HG03280 (cell line): ENCODE measurements around the gene CHIT1.

Source experiments
- ATAC-seq: cut with Tn5 transposase; IDR thresholded peaks from one replicate; pipeline ENCODE4 v1.9.1; 2021; ENCODE audit warnings: mild to moderate bottlenecking, moderate library complexity; ENCODE audit not compliant: unreplicated experiment

CHIT1 gene

DNA sequence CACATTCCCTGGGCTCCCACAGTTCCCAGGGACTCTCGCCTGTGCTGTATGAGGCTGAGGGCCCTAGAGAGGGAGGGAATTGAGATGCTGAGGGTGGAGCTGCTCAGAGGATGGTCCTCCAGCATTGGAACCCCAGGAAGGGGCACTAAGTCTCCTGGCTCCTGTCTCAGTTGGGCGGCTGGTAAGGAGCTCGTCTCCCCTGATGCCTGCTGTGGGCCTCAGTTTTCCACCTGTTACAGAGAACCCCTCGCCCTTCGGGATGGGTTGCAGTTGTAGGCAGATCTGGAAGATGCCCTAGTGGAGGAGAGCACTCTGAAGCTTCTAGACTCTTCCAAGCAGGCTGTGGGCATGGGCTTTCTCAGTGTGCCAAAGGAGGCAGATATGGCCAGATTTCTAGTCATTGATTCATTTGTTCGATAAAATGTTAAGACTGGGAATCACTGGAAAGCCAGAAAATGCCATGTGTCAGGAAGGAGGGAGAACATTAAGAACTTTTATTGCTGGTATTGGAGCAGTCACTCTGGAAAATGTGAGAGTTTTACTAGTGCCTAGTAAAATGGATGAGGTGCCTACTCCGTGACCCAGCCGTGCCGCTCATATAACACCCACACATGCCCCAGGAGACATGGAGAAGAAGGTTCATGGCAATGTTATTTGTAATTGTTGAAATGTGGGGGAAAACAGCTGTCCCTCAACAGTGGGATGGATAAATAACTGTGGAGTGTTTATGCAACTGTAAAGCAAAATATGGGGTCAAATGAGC is 53.0 kb downstream of the CHIT1 start:
- ATAC-seq, result no peak

DNA sequence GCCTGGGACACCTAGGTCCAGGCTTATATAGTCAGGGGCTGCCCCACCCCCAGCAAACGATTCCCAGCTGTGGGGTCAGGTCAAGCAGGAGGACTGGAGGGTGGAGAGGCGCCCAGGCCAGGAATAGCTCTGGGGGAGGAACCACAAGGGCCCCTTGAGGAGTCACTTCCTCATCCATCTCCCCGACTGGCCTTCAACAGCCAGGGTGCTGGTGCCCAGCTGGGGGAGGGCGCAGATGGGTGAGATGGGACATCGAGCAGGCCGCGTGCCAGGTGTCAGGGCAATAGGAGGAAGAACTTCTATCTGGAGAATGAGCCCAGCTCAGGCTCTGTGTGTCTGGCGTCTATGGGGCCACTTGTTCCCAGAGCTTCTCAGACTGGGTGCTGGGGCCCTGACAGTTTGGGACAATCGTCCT is 53.6 kb downstream of the CHIT1 start:
- no peak for ATAC-seq

DNA sequence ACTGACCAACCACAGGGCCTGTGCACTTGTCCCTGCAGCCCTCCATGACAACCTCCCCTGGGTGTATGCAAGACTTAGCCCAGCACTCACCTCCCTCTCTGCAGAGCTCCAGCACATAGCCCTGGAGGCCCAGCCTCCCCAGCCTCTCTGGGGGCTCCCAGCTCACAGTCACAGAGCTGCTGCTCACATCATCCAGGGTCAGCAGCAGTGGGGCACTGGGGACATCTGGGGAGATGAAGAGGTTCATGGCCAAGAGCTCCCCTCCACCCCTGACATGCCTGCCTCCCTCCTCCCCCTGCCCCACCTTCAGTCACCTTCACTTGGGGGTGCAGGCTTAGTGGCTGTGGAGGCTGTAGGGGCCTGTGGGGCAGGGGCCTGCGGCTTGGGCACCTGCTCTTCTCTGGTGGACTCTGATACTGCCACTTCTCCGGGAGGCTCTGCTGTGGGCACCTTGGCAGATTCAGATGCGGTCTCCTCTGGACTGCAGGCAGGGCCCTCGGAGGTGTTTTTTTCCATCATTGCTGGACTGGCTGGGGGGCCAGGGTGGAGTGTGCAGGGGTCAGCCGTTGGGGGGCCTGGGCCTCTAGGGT is 54.1 kb downstream of the CHIT1 start, which contains the start of gene MYBPH:
MYBPH (minus strand) TSS at position 590 of the 590 bp plus-strand sequence; CDS start at position 519, 71 bp downstream.
- ATAC-seq, result no peak

DNA sequence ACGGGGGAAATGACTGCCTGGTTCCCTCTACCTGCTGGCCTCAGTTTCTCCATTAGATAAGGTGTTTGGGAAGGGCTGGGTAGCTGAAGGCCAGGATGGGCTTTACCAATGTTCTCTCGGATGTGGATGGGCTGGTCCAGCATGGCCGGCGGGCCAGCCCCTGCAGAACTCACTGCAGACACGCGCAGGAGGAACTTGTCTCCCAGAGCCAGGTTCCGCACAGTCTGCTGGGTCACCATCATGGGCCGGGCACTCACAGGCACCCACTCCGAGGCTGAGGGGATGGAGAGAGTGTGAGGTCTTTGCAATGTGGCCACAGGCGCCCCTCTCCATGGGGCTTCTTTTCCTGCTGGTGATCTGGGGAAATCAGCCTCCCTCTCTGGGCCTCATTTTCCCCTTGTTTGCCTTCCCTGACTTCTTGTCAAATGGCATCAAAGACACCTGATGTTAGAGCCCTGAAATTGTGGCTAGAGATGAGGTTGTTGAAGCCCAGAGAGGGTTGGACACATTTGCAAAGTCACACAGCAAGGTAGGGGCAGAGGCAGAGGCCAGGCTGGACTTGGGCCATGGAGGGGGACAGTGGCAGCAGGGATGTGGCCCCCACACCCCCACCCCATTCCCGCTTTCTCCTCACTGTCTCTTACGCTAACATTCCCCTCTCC is 55.0 kb downstream of the CHIT1 start:
- ATAC-seq, result no peak

DNA sequence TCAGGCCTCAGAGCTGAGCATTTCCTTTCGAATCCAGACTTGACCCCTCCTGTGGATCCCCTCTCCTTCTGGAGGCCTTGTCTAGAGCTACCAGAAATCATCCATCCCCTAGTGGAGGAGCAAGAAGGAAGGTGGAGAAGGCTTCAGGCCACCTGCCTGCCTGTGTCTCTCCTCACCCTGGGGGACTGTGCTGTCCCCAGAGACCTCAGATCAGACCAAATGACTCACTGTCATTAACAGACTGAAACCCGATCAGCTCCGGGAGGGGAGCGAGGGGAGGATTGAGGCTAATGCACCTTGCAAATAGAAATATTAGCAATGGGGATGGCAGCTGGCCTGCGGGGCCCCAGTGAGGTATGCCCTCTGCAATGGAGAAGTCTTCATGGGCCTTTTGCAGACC is 55.9 kb downstream of the CHIT1 start:
- no peak for ATAC-seq

DNA sequence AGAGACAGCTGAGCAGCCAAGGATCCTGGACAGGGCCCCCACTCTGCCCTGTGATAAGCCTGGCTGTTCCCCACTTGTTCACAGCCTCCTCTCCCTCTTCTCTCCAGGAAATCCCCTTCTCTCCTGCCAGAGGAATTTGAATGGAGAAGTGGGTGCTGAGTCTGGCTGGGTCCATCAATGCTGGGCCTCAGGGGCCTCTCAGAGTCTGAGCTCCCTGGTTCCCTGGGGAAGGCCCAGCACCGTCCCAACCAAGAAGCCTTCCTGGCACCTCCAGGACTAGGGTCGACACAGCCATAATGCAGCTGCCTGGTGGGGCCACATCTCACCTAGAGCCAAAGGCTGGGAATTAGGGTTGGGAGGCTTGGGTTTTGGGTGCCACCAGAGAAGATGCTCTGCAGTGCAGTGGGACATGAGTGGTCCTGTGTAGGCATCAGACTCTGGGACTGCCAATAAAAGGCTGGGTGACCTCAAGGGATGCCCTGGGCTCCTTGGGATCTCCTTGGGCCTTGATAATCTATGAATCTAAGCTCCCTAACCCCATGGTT is 56.4 kb downstream of the CHIT1 start:
- no peak for ATAC-seq

DNA sequence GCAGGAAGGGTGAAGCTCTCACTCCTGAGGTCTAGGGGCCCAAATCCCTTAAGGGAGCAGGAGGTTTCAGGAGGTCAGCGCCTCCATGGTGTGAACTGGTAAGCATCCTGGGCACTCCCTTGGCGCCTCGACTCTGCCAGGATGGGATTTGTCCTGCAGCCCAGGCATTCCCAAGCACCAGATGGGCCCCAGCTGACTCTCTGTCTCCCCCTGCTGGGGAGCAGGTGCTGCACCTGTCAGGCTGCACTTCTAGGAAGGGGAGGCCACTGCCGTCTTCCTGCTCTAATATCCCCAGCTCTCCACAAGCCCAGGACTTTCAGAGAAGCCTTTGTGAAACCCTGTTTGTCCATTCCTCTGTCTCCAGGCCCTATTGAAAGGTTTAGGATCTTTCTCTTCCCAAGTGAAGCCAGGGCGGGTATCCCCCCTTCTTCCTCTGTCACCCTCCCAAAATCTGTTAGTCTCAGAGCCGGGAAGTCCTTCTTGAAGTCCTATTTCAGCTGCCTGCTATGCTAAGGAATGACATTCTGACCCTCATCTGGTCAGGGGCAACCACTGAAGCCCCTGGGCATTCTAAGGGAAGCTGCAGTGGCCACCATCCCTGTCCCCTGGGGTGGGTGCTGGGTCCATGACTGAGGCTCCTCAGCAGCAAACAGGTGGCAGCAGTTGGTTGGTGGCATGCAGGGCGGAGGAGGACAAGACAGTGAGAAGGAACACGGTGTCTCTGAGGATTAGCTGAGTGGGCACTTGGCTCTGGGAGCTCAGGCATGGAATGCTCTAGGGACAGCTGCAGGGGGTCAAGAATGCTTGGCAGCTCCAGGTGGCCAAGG is 57.1 kb downstream of the CHIT1 start:
- no peak for ATAC-seq

DNA sequence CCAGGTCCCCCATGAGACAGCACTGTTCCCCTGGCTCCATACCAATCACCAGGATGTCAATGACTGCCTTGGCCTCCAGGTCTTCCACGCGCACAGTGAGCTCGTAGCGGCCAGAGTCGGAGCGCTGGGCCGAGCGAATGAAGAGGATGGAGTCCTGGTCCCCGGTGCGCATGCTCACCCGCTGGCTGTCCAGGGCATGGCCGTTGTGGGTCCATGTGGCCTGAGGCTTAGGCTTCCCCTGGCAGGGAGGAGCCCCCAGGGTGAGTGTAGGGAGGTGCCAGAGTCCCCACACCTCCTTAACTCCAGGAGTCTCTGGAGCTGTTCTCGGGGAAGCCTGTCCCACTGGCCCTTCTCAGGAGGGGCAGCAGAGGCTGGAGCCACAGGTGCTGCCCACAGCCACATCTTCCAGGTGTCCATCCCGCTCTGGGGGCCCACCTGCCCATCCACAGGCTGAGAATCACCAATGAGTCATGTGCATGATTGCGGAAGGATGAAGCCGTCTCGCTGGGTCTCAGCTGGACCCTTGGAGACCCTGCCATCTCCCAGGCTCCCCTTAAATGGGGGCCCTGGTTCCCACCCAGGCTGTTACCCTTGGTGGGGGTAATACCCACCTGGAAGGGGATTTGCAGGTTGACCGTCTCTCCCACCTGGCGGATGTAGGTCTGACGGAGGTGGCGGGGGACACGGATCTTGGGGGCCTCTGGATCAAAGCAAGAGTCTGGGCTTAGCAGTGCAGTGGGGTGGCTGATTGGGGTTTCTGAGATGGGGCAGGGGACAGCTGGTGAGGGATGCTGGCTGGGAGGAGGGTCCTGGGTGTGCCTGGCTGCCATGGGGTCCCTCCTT is 57.9 kb downstream of the CHIT1 start:
- ATAC-seq, result no peak

DNA sequence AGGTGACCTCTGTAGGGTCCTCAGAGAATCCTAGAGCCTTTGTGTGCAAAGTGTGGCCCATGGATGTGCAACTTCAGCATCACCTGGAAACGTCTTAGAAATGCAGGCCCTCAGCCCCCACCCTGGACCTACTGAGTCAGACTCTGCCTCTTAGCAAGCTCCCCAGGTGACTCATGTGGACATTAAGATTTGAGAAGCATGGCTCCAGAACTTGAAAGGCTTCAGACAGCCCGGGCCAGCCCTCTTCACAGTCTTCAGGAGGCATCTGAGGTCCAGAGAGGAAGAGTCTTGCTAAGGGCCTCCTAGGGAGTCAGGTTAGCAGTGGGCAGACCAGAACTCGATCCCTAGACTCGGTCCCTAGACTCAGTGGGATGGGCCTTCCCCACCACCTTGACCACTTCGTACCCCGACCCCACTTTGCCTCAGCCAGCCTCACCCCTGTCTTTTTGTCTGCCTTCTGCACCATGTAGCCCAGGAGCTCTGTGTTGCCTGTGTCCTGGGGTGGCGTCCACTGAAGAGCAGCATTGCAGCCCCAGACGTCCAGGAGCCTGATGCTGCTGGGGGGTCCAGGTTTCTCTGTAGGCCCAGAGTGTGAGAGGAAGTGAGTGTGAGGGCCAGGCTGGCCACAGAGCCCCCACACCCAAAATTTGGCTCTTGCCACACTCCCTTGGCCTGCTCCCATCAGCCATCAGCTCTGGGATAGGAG is 58.7 kb downstream of the CHIT1 start:
- no peak for ATAC-seq

DNA sequence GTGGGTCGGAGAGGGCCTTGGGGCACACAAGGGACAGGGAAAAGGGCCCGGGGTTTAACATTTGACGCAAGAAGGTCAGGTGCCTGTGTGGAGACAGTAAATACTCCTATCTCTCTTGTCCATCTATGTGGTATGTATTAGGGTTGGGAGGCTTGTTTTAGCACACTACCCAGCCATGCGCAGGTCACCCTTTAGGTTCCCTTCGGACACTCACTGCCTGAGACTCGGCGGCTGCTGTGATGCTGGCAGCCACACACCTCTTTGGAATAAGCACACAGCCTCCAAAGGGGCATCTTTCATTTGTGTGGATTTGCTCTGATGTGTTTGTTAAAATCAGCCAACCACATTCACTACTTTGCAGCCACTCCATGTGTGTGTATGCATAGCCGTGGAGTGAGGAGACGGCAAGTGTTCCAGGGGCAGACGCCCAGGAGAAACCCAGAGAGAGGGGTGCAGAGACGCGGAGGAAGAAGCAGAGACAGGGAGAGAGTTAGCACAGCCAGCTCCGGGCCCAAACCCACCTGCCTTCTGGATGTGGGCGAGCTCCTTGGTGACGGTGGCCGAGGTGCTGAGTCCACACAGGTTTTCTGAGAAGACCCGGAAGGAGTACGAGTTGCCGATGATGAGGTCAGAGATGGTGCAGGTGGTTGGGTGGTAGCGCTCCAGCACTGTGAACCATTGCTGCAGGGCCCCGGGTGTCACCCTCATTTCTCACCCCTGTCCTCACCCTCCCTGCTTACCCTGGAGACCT is 59.5 kb downstream of the CHIT1 start:
- ATAC-seq, result no peak

DNA sequence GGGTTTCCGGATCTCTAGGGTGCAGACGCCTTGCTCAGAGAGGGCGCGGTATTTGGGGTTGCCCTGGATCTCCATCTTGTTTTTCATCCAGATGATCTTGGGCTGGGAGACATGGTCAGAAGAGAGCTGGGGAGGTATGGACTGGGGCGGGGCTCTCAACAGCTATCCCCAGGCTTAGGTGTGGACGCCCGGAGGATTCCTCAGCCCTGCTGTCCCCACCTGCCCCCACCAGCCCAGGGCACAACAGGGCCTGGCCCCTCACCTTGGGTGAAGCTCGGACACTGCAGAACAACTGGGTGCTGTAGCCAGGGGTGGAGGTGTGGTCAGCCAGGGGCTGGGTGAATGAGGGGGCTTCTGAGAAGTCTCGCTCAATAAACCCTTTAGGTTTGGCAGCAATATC is 60.5 kb downstream of the CHIT1 start:
- ATAC-seq, result no peak

DNA sequence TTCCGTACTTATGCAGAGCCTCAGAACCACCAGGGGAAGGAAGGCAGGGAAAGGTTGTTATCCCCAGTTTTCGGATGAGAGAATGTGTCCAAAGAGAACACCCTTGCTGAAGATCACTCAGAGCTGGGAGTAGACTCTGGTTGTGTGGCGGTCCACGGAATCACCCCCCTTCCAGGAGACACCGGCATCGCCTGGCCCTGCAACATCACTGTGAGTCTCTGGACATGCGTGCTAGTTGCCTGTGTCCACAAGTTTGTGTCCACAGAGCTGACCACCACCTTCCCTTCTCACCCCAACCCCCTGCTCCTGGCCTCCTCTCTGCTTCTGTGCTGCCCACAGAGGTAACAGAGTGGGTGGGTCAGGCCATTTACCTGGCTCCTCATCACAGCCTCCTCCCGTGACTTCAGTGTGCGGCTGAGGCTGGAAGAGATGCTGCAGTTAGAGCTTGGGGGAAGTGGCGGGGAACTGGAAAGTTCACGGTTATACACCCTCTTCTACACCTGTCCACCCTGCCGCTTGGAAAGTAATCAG is 61.2 kb downstream of the CHIT1 start:
- ATAC-seq, result no peak

DNA sequence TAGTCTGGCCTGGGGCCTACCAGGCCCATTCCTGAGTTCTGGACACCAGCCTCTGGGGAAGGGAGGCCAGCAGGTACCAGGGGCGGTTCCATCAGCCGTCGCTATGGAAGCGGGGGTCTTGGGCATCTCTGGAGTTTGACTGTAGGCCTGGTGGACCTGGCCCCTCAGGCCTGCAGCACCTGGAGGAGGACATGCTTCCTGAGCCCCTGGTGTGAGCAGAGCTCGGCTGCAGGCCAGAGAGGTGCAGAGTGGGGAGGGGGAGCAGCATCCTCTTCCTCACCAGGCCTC is 61.6 kb downstream of the CHIT1 start:
- no peak for ATAC-seq

DNA sequence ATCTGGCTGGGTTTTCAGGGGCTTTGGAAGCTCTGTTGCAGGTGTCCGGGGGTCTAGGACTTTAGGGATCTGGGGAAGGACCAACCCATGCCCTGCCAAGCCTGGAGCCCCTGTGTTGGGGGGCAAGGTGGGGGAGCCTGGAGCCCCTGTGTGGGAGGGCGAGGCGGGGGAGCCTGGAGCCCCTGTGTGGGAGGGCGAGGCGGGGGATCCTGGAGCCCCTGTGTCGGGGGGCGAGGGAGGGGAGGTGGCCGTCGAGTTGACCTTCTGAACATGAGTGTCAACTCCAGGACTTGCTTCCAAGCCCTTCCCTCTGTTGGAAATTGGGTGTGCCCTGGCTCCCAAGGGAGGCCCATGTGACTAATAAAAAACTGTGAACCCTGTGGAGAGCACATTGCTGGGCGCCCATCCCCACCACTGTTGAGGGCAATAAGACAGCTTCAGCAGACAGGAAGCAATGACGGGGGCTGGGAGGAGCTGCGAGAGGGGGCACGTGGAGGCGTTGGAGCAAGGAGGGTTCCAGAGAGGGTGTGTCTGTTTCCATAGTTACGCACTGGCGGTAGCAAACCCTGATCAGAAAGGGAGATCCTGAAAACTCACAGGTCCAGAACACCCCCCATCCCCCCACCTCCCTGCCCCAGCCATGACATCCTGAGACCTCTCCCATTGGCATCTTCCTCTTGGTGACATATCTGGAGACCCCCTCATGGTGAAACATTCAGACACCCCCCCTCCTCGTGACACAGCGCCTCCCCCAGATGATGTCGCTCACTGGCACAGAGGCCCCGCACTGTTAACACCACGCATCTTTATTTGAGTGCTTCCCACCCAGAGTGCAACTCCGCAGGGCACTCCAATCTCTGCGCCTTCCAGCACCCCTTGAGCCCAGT is 62.2 kb downstream of the CHIT1 start:
- no peak for ATAC-seq

DNA sequence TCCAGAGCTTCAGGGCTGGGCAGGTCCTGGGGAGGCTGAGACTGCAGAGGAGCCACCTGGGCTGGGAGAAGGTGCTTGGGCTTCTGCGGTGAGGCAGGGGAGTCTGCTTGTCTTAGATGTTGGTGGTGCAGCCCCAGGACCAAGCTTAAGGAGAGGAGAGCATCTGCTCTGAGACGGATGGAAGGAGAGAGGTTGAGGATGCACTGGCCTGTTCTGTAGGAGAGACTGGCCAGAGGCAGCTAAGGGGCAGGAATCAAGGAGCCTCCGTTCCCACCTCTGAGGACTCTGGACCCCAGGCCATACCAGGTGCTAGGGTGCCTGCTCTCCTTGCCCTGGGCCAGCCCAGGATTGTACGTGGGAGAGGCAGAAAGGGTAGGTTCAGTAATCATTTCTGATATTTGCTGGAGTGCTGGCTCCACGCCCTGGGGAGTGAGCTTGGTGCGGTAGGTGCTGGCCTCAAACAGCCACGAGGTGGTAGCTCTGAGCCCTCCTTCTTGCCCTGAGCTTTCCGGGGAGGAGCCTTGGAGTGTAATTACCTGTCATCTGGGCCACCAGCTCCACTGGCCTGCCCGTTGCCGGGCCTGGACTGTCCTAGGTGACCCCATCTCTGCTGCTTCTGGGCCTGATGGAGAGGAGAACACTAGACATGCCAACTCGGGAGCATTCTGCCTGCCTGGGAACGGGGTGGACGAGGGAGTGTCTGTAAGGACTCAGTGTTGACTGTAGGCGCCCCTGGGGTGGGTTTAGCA is 63.1 kb downstream of the CHIT1 start:
- ATAC-seq, result no peak
